CD4-positive, alpha-beta T cell treated with Interleukin-6 at 100 ng/mL for 8 hours (primary cell): ENCODE data around the gene GREM1.

Experiments
- DNase-seq: peaks from one replicate; pipeline ENCODE4 v3.0.0-alpha.2; 2020; ENCODE audit warnings: mixed read lengths, low spot score

The GREM1 gene

DNA sequence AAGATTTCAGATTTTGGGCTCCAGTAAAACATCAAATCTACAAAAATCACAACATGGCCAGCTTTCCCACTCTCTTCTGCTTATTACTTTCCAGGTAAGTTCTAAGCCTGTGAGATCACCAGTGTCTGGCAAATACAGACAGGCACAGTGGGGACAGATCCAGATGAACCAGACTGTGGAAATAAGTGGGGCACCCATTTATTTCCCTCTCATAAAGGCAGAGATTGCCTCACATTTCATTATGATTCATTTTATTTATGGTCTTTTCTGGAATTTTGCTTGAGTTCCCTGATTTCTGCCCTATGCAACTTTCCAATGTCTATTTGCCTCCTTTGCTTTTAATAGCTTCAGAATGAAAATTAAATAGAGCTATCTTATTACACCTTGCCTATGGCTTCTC, 66.8 kb downstream of the GREM1 start:
- DNase-seq = no peak

DNA sequence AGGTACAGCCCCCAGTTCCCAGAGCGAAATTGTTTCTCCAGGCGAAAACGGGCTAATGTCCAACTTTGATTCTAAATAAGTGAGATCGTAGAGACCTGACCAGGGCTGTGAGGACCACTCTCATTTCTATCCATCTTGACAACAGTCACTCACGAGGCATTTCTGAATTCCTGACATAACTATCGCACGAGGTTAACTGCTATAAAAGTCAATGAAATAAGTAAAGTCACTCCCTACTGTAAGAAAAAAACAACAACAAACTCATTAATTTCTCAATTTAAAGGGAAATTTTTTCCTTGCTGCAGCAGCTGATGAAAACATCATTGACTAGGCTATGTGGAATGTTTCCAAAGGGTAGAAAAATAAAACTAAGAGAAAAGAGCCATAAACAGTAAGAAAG, 69.1 kb downstream of the GREM1 start:
- DNase-seq = no peak

DNA sequence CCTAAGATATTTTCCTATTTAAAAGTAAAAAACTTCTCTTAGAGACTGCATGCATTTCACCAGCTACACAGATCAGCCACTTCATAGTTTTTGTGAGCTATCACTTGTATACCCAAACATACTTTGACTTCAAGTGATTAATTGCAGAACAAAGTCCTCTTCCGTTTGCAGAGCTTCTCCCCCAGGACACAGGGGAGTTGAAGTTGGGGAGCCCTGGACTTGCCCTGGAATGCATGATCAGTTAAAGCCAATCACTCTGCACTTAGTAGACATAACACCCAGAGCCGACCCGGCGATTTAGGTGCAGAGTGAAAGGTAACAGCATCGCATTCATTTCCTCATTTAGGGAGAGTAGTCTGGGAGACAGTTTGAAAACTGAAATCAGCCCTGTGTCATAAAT, 70.1 kb downstream of the GREM1 start:
- no peak for DNase-seq

DNA sequence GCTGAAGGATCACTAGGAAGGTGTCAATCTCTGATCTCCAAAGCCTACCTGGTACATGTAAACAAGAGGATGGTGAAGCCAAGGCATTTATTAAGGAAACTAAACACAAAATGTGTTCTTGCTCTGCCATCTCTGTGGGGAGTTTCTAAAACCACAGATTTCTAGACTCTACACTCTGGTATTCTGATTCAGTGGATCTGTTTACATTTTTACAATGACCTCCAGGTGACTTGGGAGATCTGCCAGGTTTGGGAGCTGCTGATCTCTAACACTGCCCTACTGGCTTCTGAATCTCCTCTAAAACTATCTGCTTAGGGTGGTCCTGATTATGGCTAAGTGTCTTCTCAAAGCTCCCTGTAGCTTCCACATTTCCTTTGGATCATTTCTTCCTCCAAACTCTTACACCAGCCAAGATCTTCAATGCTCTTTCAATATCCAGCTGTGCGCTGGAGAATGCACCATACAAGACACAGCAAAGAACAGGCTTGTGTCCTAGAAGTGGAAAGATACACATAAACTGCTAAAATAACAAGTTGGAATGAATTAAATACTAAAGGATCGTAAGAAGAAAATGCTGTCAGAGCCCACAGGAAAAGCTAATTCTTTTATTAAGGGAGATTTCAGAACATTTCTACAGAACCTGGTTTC, 72.7 kb downstream of the GREM1 start:
- no peak for DNase-seq

DNA sequence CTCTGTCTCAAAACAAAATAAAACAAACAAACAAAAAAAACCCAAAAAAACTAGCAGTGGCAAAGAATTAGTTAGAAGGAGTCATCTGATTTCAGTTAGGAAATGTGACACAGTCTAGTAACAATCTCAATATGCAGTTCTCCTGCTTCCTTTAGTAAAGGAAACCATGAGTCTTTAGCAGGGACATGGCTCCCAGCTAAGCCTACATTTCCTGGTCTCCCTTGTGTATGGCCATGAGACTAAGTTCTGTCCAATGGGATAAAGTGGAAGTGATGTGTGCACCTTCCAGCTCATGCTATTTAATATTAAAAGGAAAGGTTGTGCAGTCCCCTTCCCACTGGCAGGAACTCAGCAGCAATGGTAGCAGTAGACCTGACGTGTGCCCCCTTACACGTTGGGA, 74.6 kb downstream of the GREM1 start:
- DNase-seq = no peak
